H1 (cell line): Measurements from ENCODE around the gene PTPRR. TPM values are rescaled to one million over a fixed set of nuclear protein-coding genes. Genes with fewer than 3 reads are reported as not detected.

Experiments
- BCL11A ChIP-seq, 2 experiments: IDR thresholded peaks; one replicate each; pipeline ENCODE4 v1.6.1; 2011; ENCODE audit warnings: low read depth in 2 of 2, low read length in 2 of 2, mild to moderate bottlenecking in 2 of 2
- NANOG ChIP-seq: IDR thresholded peaks from 2 replicates; pipeline ENCODE4 v1.6.1; 2011; ENCODE audit warnings: low read length, low read depth, mild to moderate bottlenecking, inconsistent platforms; ENCODE audit not compliant: insufficient read depth, poor library complexity, severe bottlenecking
- TBP ChIP-seq: IDR thresholded peaks from 2 replicates; pipeline ENCODE4 v1.6.1; 2011; ENCODE audit warnings: low read depth, low read length, improper control_type of control experiment
- polyA plus RNA-seq, 7 experiments: library from polyadenylated mRNA; depleted of rRNA in 3 of 7; stranded (reverse) in 5 of 7; unstranded in 2 of 7; fragments of >200 nt in 5 of 7; fragments of 200-250 nt in 2 of 7; gene quantifications; 1 replicate in 5 of 7; 2 replicates in 1 of 7; 4 replicates in 1 of 7; pipeline versions ENCODE4 v1.2.1 to v1.2.3, GENCODE V29; 2011 to 2013; ENCODE audit warnings: missing spikeins in 2 of 7, mixed read lengths in 2 of 7
- total RNA-seq: library from RNA; stranded (reverse); fragmentation: NEBNext Ultra II Directional; extraction: Animal tissue kit (Norgen Biotek cat#: 25700); gene quantifications from 2 replicates; pipeline ENCODE4 v1.2.1, GENCODE V29; 2021
- TF ChIP-seq, protein P1 (sequence below): fragments of 300-600 bp; sonication (generic); IDR thresholded peaks from 2 replicates; pipeline ENCODE4 v1.7.1; 2012; ENCODE audit warnings: low read length, moderate library complexity, mild to moderate bottlenecking, inconsistent platforms; ENCODE audit not compliant: insufficient replicate concordance

Gene PTPRR
- total and polyA plus RNA-seq, 2 of the 8 experiments (the other 6 are each of a cell fraction or from before 2014, with no cell fraction given) = 0.07 to 0.35 TPM

DNA sequence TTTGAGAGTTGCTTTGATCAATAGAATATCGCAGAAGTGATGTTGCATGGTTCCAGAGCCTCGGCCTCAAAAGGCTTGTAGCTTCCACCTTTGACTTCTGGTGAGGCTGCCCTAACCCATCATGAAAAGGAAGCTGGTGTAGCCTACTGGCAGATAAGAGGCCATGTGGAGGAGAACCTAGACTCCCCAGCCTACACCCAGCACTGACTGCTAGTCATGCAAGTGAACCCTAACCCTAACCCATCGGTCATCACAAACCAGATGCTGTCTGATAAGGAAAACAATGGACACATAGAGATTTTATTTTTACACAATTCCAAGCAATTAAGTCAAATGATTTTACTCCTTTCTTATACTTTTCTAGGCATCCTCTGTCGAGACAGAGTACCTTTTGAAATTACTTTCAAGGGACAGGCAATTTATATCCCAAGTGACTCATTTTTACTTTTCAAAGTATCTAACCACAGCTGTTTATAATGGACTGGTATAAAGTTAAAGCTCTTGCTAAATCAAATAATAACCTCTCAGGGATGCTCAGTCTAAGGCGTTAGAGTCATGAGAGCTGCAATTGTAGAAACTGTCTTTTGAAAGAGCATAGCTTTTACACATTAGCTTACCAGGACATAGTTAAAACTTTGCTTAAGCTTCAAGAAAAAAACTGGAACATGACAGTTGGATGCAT is 300.9 kb downstream of the PTPRR start (continued):
- TF ChIP-seq, protein P1, sequence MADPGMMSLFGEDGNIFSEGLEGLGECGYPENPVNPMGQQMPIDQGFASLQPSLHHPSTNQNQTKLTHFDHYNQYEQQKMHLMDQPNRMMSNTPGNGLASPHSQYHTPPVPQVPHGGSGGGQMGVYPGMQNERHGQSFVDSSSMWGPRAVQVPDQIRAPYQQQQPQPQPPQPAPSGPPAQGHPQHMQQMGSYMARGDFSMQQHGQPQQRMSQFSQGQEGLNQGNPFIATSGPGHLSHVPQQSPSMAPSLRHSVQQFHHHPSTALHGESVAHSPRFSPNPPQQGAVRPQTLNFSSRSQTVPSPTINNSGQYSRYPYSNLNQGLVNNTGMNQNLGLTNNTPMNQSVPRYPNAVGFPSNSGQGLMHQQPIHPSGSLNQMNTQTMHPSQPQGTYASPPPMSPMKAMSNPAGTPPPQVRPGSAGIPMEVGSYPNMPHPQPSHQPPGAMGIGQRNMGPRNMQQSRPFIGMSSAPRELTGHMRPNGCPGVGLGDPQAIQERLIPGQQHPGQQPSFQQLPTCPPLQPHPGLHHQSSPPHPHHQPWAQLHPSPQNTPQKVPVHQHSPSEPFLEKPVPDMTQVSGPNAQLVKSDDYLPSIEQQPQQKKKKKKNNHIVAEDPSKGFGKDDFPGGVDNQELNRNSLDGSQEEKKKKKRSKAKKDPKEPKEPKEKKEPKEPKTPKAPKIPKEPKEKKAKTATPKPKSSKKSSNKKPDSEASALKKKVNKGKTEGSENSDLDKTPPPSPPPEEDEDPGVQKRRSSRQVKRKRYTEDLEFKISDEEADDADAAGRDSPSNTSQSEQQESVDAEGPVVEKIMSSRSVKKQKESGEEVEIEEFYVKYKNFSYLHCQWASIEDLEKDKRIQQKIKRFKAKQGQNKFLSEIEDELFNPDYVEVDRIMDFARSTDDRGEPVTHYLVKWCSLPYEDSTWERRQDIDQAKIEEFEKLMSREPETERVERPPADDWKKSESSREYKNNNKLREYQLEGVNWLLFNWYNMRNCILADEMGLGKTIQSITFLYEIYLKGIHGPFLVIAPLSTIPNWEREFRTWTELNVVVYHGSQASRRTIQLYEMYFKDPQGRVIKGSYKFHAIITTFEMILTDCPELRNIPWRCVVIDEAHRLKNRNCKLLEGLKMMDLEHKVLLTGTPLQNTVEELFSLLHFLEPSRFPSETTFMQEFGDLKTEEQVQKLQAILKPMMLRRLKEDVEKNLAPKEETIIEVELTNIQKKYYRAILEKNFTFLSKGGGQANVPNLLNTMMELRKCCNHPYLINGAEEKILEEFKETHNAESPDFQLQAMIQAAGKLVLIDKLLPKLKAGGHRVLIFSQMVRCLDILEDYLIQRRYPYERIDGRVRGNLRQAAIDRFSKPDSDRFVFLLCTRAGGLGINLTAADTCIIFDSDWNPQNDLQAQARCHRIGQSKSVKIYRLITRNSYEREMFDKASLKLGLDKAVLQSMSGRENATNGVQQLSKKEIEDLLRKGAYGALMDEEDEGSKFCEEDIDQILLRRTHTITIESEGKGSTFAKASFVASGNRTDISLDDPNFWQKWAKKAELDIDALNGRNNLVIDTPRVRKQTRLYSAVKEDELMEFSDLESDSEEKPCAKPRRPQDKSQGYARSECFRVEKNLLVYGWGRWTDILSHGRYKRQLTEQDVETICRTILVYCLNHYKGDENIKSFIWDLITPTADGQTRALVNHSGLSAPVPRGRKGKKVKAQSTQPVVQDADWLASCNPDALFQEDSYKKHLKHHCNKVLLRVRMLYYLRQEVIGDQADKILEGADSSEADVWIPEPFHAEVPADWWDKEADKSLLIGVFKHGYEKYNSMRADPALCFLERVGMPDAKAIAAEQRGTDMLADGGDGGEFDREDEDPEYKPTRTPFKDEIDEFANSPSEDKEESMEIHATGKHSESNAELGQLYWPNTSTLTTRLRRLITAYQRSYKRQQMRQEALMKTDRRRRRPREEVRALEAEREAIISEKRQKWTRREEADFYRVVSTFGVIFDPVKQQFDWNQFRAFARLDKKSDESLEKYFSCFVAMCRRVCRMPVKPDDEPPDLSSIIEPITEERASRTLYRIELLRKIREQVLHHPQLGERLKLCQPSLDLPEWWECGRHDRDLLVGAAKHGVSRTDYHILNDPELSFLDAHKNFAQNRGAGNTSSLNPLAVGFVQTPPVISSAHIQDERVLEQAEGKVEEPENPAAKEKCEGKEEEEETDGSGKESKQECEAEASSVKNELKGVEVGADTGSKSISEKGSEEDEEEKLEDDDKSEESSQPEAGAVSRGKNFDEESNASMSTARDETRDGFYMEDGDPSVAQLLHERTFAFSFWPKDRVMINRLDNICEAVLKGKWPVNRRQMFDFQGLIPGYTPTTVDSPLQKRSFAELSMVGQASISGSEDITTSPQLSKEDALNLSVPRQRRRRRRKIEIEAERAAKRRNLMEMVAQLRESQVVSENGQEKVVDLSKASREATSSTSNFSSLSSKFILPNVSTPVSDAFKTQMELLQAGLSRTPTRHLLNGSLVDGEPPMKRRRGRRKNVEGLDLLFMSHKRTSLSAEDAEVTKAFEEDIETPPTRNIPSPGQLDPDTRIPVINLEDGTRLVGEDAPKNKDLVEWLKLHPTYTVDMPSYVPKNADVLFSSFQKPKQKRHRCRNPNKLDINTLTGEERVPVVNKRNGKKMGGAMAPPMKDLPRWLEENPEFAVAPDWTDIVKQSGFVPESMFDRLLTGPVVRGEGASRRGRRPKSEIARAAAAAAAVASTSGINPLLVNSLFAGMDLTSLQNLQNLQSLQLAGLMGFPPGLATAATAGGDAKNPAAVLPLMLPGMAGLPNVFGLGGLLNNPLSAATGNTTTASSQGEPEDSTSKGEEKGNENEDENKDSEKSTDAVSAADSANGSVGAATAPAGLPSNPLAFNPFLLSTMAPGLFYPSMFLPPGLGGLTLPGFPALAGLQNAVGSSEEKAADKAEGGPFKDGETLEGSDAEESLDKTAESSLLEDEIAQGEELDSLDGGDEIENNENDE = no peak
- no peak for TF ChIP-seq TBP
- no peak for TF ChIP-seq NANOG
- TF ChIP-seq BCL11A (IDR thresholded peaks at IDR 0.05; ENCODE audit: low read depth in 2 of 2, low read length in 2 of 2) = no peak
